ENCODE measurements around the gene PTPA. TPM values are rescaled to one million over a fixed set of nuclear protein-coding genes. Genes with fewer than 3 reads are reported as not detected.

Gene PTPA
- 89.0 and 91.8 TPM in 2 replicates for total RNA-seq (2014; rRNA removed; shearing (Covaris generic))

- peak; percentile 86 for DNase-seq (ENCODE audit: low spot score)
Measured at GRCh38 chr9:129110740-129111527, at the start of gene PTPA, which contains the start of gene CRAT. PTPA (plus strand) TSS chr9:129111415; CDS start chr9:129111601, 186 bp downstream. CRAT (minus strand) TSS chr9:129110793; CDS start chr9:129110509, 284 bp downstream.

- no peak for DNase-seq (ENCODE audit: low spot score)
Measured at GRCh38 chr9:129063061-129063460, 48.2 kb upstream of the PTPA start.

GRCh38 chr9:129064499-129064908 lies 46.7 kb upstream of the PTPA start:
- DNase-seq (ENCODE audit: low spot score), result no peak

- no peak for DNase-seq (ENCODE audit: low spot score)
Measured at GRCh38 chr9:129068110-129068509, 43.1 kb upstream of the PTPA start.

- no peak for DNase-seq (ENCODE audit: low spot score)
Measured at GRCh38 chr9:129068990-129069861, 42.0 kb upstream of the PTPA start.

GRCh38 chr9:129069862-129070641 lies 41.2 kb upstream of the PTPA start:
- DNase-seq (ENCODE audit: low spot score), result no peak

GRCh38 chr9:129070696-129071525 lies 40.3 kb upstream of the PTPA start:
- no peak for DNase-seq (ENCODE audit: low spot score)

GRCh38 chr9:129071526-129072126 lies 39.6 kb upstream of the PTPA start:
- DNase-seq (ENCODE audit: low spot score), result no peak

GRCh38 chr9:129072171-129072570 lies 39.0 kb upstream of the PTPA start:
- no peak for DNase-seq (ENCODE audit: low spot score)

- DNase-seq (ENCODE audit: low spot score), result no peak
Measured at GRCh38 chr9:129073404-129073803, 37.8 kb upstream of the PTPA start.

GRCh38 chr9:129074106-129074505 lies 37.1 kb upstream of the PTPA start:
- DNase-seq (ENCODE audit: low spot score), result no peak

GRCh38 chr9:129075996-129076639 lies 35.1 kb upstream of the PTPA start:
- no peak for DNase-seq (ENCODE audit: low spot score)

GRCh38 chr9:129076640-129077037 lies 34.6 kb upstream of the PTPA start:
- no peak for DNase-seq (ENCODE audit: low spot score)

- no peak for DNase-seq (ENCODE audit: low spot score)
Measured at GRCh38 chr9:129077236-129077635, 34.0 kb upstream of the PTPA start.

GRCh38 chr9:129078691-129079503 lies 32.3 kb upstream of the PTPA start:
- DNase-seq (ENCODE audit: low spot score), result no peak

GRCh38 chr9:129079829-129080228 lies 31.4 kb upstream of the PTPA start:
- no peak for DNase-seq (ENCODE audit: low spot score)

- no peak for DNase-seq (ENCODE audit: low spot score)
Measured at GRCh38 chr9:129080298-129080600, 31.0 kb upstream of the PTPA start.

- peak; percentile 98 for DNase-seq (ENCODE audit: low spot score)
Measured at GRCh38 chr9:129080601-129081387, 30.4 kb upstream of the PTPA start, which contains the start of gene DOLPP1. DOLPP1 (plus strand) TSS chr9:129081111; CDS start chr9:129081132, 21 bp downstream.

All from H4 (cell line).